HepG2 (cell line): Measurements from ENCODE around the gene ME2.

Source experiments
- ATF7 ChIP-seq, 2 experiments: fragments of 450-650 bp in 1 of 2; sonication (generic) in 1 of 2; formaldehyde crosslinking in 1 of 2; IDR thresholded peaks; 2 replicates each; pipeline versions ENCODE4 v1.4.0 to v1.6.1; 2016 to 2020; ENCODE audit warnings: antibody characterized with exemption in 1 of 2, mild to moderate bottlenecking in 1 of 2, missing genetic modification reagents in 1 of 2
- EHMT2 ChIP-seq: fragments of 200-600 bp; sonication (generic); IDR thresholded peaks from 2 replicates; pipeline ENCODE4 v1.7.0; 2017; ENCODE audit warnings: antibody characterized with exemption, low read depth, low read length, borderline replicate concordance
- ELF4 ChIP-seq: sonication (generic); formaldehyde crosslinking; IDR thresholded peaks from 2 replicates; pipeline ENCODE4 v1.5.0; 2020; ENCODE audit warnings: missing genetic modification reagents, mild to moderate bottlenecking, moderate library complexity, borderline replicate concordance
- JARID2 ChIP-seq: sonication (generic); formaldehyde crosslinking; IDR thresholded peaks from 2 replicates; pipeline ENCODE4 v1.8.1; 2023; ENCODE audit warnings: missing genetic modification reagents, inconsistent platforms; ENCODE audit not compliant: insufficient replicate concordance
- POLR2A ChIP-seq, 2 experiments: IDR thresholded peaks; 2 replicates each; pipeline ENCODE4 v1.6.1; 2011; ENCODE audit warnings: low read depth in 2 of 2, low read length in 2 of 2, mild to moderate bottlenecking in 1 of 2, moderate library complexity in 1 of 2; ENCODE audit not compliant: insufficient read depth in 1 of 2
- RBM39 ChIP-seq: fragments of 200-400 bp; formaldehyde crosslinking; IDR thresholded peaks from one replicate; pipeline ENCODE4 v1.6.1; 2018; ENCODE audit warnings: antibody characterized with exemption, mild to moderate bottlenecking, low read depth, low read length; ENCODE audit not compliant: poor library complexity, severe bottlenecking
- TFAP4 ChIP-seq: sonication (generic); IDR thresholded peaks from 2 replicates; pipeline ENCODE4 v1.6.1; 2016; ENCODE audit warnings: low read depth, borderline replicate concordance
- ZNF124 ChIP-seq: sonication (generic); formaldehyde crosslinking; IDR thresholded peaks from 2 replicates; pipeline ENCODE4 v1.4.0; 2020; ENCODE audit warnings: missing genetic modification reagents
- ZNF432 ChIP-seq: sonication (generic); formaldehyde crosslinking; IDR thresholded peaks from 2 replicates; pipeline ENCODE4 v1.5.0; 2020; ENCODE audit warnings: missing genetic modification reagents, mild to moderate bottlenecking, borderline replicate concordance

- TF ChIP-seq POLR2A (IDR thresholded peaks at IDR 0.05; ENCODE audit: insufficient read depth in 1 of 2, low read depth in 2 of 2, low read length in 2 of 2) (no peak), ZNF124 (CRISPR knock-in tag) (no peak), ZNF432 (no peak), EHMT2 (no peak), ATF7 (IDR thresholded peaks at IDR 0.05) (no peak), ATF7 (CRISPR knock-in tag; IDR thresholded peaks at IDR 0.05) (no peak), JARID2 (CRISPR knock-in tag) (no peak), ELF4 (CRISPR knock-in tag) (no peak), RBM39 (no peak), TFAP4 (no peak)
Measured at GRCh38 chr18:50949185-50949584, 70.3 kb downstream of the ME2 start.
